Fibroblast of lung (primary cell): ENCODE results near the gene SNRNP40. TPM values are rescaled to one million over a fixed set of nuclear protein-coding genes. Genes with fewer than 3 reads are reported as not detected.
"Not testable (repeated sequence)": the region's sequence is repeated elsewhere in the genome, so short reads cannot be mapped to it uniquely, and the experiment has no call there.

ENCODE experiments used
- DNase-seq, 2 donors: peaks; one replicate each; pipeline versions ENCODE4 v3.0.0 to v3.0.0-alpha.2; 2010; ENCODE audit warnings: low read depth in 2 of 2
- H2AFZ ChIP-seq: 2 replicates; pipeline ENCODE4 v1.5.1; 2012; ENCODE audit warnings: low read length, control low read depth, inconsistent platforms
- H3K27ac ChIP-seq: 2 replicates; pipeline ENCODE4 v1.5.1; 2011; ENCODE audit warnings: low read length, control low read depth; ENCODE audit not compliant: insufficient read depth
- H3K27me3 ChIP-seq: 2 replicates; pipeline ENCODE4 v1.5.1; 2011; ENCODE audit warnings: mild to moderate bottlenecking, low read length; ENCODE audit not compliant: control insufficient read depth, insufficient read depth
- H3K36me3 ChIP-seq: 2 replicates; pipeline ENCODE4 v1.5.1; 2011; ENCODE audit warnings: low read length; ENCODE audit not compliant: control insufficient read depth, insufficient read depth
- H3K4me1 ChIP-seq: 2 replicates; pipeline ENCODE4 v1.5.1; 2011; ENCODE audit warnings: low read length; ENCODE audit not compliant: control insufficient read depth, insufficient read depth; ENCODE audit errors: extremely low read depth
- H3K4me2 ChIP-seq: 2 replicates; pipeline ENCODE4 v1.5.1; 2011; ENCODE audit warnings: low read length, control low read depth; ENCODE audit not compliant: insufficient read depth; ENCODE audit errors: extremely low read depth
- H3K4me3 ChIP-seq, 4 experiments: fragments of 200-600 bp in 1 of 4; sonication (generic) in 1 of 4; replicated peaks in 1 of 4; 2 replicates each; pipeline ENCODE4 v1.5.1; 2011 to 2016; ENCODE audit warnings: low read length in 4 of 4, low read depth in 3 of 4, mild to moderate bottlenecking in 3 of 4, control low read depth in 2 of 4, inconsistent platforms in 1 of 4, mixed read lengths in 1 of 4; ENCODE audit not compliant: insufficient read depth in 1 of 4; ENCODE audit errors: control extremely low read depth in 1 of 4
- H3K79me2 ChIP-seq: 2 replicates; pipeline ENCODE4 v1.5.1; 2012; ENCODE audit warnings: mild to moderate bottlenecking, low read length, inconsistent platforms; ENCODE audit not compliant: control insufficient read depth, insufficient read depth
- H3K9ac ChIP-seq: 2 replicates; pipeline ENCODE4 v1.5.1; 2011; ENCODE audit warnings: mild to moderate bottlenecking, low read length, control low read depth; ENCODE audit not compliant: insufficient read depth
- H3K9me3 ChIP-seq: 2 replicates; pipeline ENCODE4 v1.5.1; 2012; ENCODE audit warnings: low read depth, low read length; ENCODE audit not compliant: control insufficient read depth, insufficient read depth
- H4K20me1 ChIP-seq: 2 replicates; pipeline ENCODE4 v1.5.1; 2011; ENCODE audit warnings: low read length; ENCODE audit not compliant: control insufficient read depth, insufficient read depth; ENCODE audit errors: extremely low read depth
- EZH2 ChIP-seq: IDR thresholded peaks from 2 replicates; pipeline ENCODE4 v1.5.1; 2012; ENCODE audit warnings: low read length, control low read depth, mild to moderate bottlenecking; ENCODE audit errors: missing control alignments
- polyA plus RNA-seq, 2 donors: library from polyadenylated mRNA; depleted of rRNA in 1 of 2; stranded (reverse) in 1 of 2; unstranded in 1 of 2; fragments of >200 nt; gene quantifications; 2 replicates each; pipeline ENCODE4 v1.2.1, GENCODE V29; 2011 to 2012; ENCODE audit warnings: missing spikeins in 1 of 2
- total RNA-seq: library from RNA; depleted of rRNA; stranded (reverse); fragments of >200 nt; gene quantifications from 2 replicates; pipeline ENCODE4 v1.2.1, GENCODE V29; 2014
- TF ChIP-seq, protein P1 (sequence below), 2 donors: IDR thresholded peaks in 1 of 2; conservative IDR thresholded peaks in 1 of 2; 1 replicate in 1 of 2; 2 replicates in 1 of 2; pipeline ENCODE4 v1.5.1; 2011 to 2012; ENCODE audit warnings: low read length in 2 of 2, control low read depth in 1 of 2, inconsistent platforms in 1 of 2, low read depth in 1 of 2, mild to moderate bottlenecking in 1 of 2

The SNRNP40 gene
- total and polyA plus RNA-seq, 2 donors (not counting 1 experiment from before 2014, with no cell fraction given), result 53.5 to 96.6 TPM

GRCh38 chr1:31295874-31296485 lies 608 bp downstream of the SNRNP40 start:
- Histone ChIP-seq H3K27me3 (no peaks in the 10 kb centered on the region), H4K20me1 (no peaks in the 10 kb centered on the region), H3K4me2 (peak overlapping the region; percentile 46), H3K9me3 (no peaks in the 10 kb centered on the region), H3K27ac (peak overlapping the region; percentile 76), H3K4me1 (peaks cover 5% of the 10 kb centered on the region), H3K36me3 (peaks cover 4% of the 10 kb centered on the region), H3K79me2 (peaks cover 59% of the 10 kb centered on the region), H2AFZ (peak overlapping the region; percentile 58), H3K4me3 (peak overlapping the region; percentile 54 to 100 (median 86)), H3K9ac (peak overlapping the region; percentile 90)
- no peak for DNase-seq
- TF ChIP-seq EZH2, result no peak
- TF ChIP-seq, protein P1, sequence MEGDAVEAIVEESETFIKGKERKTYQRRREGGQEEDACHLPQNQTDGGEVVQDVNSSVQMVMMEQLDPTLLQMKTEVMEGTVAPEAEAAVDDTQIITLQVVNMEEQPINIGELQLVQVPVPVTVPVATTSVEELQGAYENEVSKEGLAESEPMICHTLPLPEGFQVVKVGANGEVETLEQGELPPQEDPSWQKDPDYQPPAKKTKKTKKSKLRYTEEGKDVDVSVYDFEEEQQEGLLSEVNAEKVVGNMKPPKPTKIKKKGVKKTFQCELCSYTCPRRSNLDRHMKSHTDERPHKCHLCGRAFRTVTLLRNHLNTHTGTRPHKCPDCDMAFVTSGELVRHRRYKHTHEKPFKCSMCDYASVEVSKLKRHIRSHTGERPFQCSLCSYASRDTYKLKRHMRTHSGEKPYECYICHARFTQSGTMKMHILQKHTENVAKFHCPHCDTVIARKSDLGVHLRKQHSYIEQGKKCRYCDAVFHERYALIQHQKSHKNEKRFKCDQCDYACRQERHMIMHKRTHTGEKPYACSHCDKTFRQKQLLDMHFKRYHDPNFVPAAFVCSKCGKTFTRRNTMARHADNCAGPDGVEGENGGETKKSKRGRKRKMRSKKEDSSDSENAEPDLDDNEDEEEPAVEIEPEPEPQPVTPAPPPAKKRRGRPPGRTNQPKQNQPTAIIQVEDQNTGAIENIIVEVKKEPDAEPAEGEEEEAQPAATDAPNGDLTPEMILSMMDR (conservative IDR thresholded peaks at IDR 0.05 in 1 of 2, IDR thresholded peaks at IDR 0.05 in 1 of 2; ENCODE audit: low read depth in 1 of 2, low read length in 2 of 2), result no peak

DNA sequence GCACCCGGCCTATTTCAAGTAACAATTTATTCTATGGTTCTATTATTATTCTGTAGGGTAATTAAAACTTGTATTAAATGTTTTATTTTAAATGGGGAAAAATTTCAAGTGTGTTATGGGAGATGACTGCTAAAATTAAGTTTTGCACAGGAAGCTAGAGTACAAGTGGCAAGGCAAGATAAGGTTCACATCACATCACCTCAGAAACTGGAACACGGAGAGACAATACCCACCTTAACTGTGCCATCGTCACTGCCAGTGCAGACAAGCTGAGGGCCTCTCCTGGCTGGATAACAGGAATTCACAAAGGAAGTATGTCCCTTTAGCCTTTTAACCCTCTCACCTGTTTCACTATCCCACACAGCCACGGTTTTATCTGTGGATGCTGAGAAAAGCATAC lies 7.6 kb downstream of the SNRNP40 start:
- Histone ChIP-seq H3K9ac (no peak overlapping the region), H3K4me2 (no peak overlapping the region), H3K79me2 (peaks cover 2% of the 10 kb centered on the region), H4K20me1 (no peaks in the 10 kb centered on the region), H3K36me3 (peaks cover 2% of the 10 kb centered on the region), H3K27me3 (no peaks in the 10 kb centered on the region), H3K9me3 (no peaks in the 10 kb centered on the region), H3K4me3 (no peak overlapping the region), H3K27ac (no peak overlapping the region), H3K4me1 (no peaks in the 10 kb centered on the region), H2AFZ (no peak overlapping the region)
- no peak for TF ChIP-seq EZH2
- TF ChIP-seq, protein P1 (conservative IDR thresholded peaks at IDR 0.05 in 1 of 2, IDR thresholded peaks at IDR 0.05 in 1 of 2; ENCODE audit: low read depth in 1 of 2, low read length in 2 of 2), result no peak
- DNase-seq, result no peak

- H3K27ac ChIP-seq, H4K20me1 ChIP-seq, H3K4me2 ChIP-seq, H3K9me3 ChIP-seq, H3K27me3 ChIP-seq, H3K79me2 ChIP-seq, H3K9ac ChIP-seq, H3K4me3 ChIP-seq, H3K36me3 ChIP-seq, H2AFZ ChIP-seq, DNase-seq, H3K4me1 ChIP-seq: not testable (repeated sequence)
Measured at GRCh38 chr1:31287791-31288190, 8.8 kb downstream of the SNRNP40 start.

- not testable (repeated sequence) for H2AFZ ChIP-seq, H3K9ac ChIP-seq, H4K20me1 ChIP-seq, H3K9me3 ChIP-seq, H3K27ac ChIP-seq, H3K27me3 ChIP-seq, H3K4me2 ChIP-seq, H3K4me1 ChIP-seq, H3K4me3 ChIP-seq, H3K36me3 ChIP-seq, H3K79me2 ChIP-seq, DNase-seq
Measured at GRCh38 chr1:31282426-31282825, 14.2 kb downstream of the SNRNP40 start.
